Measurements from ENCODE around the gene AGPAT2. TPM values are rescaled to one million over a fixed set of nuclear protein-coding genes. Genes with fewer than 3 reads are reported as not detected.

The AGPAT2 gene
- total RNA-seq, 2 donors from 2014 or later, result 50.2 to 66.8 TPM

GRCh38 chr9:136695955-136696354 is 8.7 kb upstream of the AGPAT2 start:
- H3K36me3 ChIP-seq, result no peaks in the 10 kb centered on the region
- H3K4me1 ChIP-seq (ENCODE audit: control insufficient read depth in 1 of 2, low read depth in 2 of 2), result no peaks in the 10 kb centered on the region
- ATAC-seq (ENCODE audit: insufficient number of reproducible peaks, low FRiP score, low read depth), result no peak
- H3K9me3 ChIP-seq, result no peaks in the 10 kb centered on the region
- no peaks in the 10 kb centered on the region for H3K27me3 ChIP-seq (replicated peaks; ENCODE audit: insufficient read depth)
- TF ChIP-seq, protein P1, sequence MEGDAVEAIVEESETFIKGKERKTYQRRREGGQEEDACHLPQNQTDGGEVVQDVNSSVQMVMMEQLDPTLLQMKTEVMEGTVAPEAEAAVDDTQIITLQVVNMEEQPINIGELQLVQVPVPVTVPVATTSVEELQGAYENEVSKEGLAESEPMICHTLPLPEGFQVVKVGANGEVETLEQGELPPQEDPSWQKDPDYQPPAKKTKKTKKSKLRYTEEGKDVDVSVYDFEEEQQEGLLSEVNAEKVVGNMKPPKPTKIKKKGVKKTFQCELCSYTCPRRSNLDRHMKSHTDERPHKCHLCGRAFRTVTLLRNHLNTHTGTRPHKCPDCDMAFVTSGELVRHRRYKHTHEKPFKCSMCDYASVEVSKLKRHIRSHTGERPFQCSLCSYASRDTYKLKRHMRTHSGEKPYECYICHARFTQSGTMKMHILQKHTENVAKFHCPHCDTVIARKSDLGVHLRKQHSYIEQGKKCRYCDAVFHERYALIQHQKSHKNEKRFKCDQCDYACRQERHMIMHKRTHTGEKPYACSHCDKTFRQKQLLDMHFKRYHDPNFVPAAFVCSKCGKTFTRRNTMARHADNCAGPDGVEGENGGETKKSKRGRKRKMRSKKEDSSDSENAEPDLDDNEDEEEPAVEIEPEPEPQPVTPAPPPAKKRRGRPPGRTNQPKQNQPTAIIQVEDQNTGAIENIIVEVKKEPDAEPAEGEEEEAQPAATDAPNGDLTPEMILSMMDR (IDR thresholded peaks at IDR 0.05), result no peak
- H3K27ac ChIP-seq, result no peak overlapping the region
- H3K4me3 ChIP-seq, result no peak overlapping the region
- DNase-seq (ENCODE audit: low spot score), result no peak

DNA sequence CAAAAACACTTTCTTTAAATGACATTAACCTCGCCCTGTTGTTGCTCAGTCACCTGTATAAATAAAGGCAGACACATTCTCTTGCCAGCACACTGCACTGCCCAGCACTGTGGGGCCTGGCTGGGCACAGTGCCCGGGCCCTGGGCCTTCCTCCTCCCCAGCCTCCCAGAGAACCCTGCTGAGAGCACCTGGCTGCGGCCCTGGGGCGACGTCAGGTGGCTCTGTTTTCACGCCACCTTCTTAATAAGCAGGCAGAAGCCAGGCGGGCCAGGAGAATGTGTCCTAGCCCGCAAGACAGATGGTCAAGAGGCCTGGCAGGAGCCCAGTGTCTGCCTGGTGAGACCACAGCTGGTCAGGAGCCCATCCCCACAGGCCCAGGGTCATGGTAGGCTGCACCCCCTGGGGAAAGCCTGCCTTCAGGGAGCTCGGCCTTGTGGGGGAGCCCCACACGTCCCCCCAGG is 8.2 kb upstream of the AGPAT2 start:
- Histone ChIP-seq H3K36me3 (no peaks in the 10 kb centered on the region), H3K9me3 (no peaks in the 10 kb centered on the region), H3K27ac (no peak overlapping the region), H3K4me3 (no peak overlapping the region), H3K4me1 (ENCODE audit: control insufficient read depth in 1 of 2, low read depth in 2 of 2) (peaks cover 0 to 4% of the 10 kb centered on the region in 2 donors), H3K27me3 (replicated peaks; ENCODE audit: insufficient read depth) (no peaks in the 10 kb centered on the region)
- TF ChIP-seq, protein P1 (IDR thresholded peaks at IDR 0.05), result no peak
- DNase-seq (ENCODE audit: low spot score) (no peak), ATAC-seq (ENCODE audit: insufficient number of reproducible peaks, low FRiP score, low read depth) (no peak)

DNA sequence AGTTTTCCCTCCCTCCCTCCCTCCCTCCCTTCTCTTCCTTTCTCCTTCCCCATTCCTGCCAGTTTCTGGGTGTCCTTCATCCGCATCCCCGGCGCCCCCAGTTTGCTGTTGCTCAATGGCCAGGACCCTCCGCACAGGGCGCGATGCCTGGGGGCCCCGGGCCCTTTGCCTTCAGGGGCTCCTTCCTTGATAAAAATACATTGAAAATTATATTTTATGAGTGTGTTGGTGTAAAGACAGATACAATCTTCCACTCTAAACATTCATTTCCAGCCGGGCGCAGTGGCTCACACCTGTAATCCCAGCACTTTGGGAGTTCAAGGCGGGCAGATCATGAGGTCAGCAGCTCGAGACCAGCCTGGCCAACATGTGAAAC is 7.6 kb upstream of the AGPAT2 start:
- H3K9me3 ChIP-seq, result no peaks in the 10 kb centered on the region
- TF ChIP-seq, protein P1 (IDR thresholded peaks at IDR 0.05), result no peak
- no peaks in the 10 kb centered on the region for H3K36me3 ChIP-seq
- no peak for DNase-seq (ENCODE audit: low spot score)
- ATAC-seq (ENCODE audit: insufficient number of reproducible peaks, low FRiP score, low read depth), result no peak
- peaks cover 0 to 9% of the 10 kb centered on the region in 2 donors for H3K4me1 ChIP-seq (ENCODE audit: control insufficient read depth in 1 of 2, low read depth in 2 of 2)
- H3K4me3 ChIP-seq, result no peak overlapping the region
- no peaks in the 10 kb centered on the region for H3K27me3 ChIP-seq (replicated peaks; ENCODE audit: insufficient read depth)
- H3K27ac ChIP-seq, result no peak overlapping the region

DNA sequence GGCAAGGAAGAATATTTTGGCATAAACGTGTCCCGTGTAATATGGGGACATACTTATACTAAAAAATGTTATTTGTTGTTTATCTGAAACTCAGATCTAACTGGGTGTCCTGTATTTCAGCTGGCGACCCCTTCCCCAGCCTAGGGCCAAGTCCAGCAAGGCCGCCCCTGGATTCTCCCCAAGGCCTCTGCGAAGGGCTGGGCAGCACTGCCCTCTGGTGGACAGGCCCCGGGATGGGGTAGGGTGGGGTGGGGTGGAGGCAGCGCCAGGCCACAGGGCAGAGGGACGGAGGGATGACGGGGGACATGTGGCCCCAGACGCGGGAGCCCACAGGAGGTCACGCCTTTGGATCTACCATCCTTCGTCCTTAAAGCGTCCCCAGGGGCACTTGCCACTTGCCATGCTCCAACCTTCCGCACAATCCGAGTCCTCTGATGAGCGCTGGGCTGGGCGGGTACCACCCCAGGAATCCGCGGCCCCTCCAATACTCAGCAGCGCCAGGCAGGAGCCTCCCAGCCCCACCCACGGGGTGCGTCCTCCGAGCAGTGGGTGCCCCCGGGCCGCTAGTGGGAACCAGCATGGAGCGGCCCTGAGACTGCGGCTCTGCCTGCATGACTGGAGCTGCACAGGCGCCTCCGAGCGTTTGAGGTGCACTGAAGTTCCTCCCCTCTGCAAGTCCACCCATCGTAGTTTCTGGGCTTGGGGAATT is 7.1 kb upstream of the AGPAT2 start:
- no peak for DNase-seq (ENCODE audit: low spot score)
- Histone ChIP-seq H3K36me3 (no peaks in the 10 kb centered on the region), H3K4me1 (ENCODE audit: control insufficient read depth in 1 of 2, low read depth in 2 of 2) (peaks cover 0 to 9% of the 10 kb centered on the region in 2 donors), H3K27ac (no peak overlapping the region), H3K9me3 (no peaks in the 10 kb centered on the region), H3K4me3 (no peak overlapping the region), H3K27me3 (replicated peaks; ENCODE audit: insufficient read depth) (no peaks in the 10 kb centered on the region)
- TF ChIP-seq, protein P1 (IDR thresholded peaks at IDR 0.05), result peak; percentile 27
- ATAC-seq (ENCODE audit: insufficient number of reproducible peaks, low FRiP score, low read depth), result no peak

DNA sequence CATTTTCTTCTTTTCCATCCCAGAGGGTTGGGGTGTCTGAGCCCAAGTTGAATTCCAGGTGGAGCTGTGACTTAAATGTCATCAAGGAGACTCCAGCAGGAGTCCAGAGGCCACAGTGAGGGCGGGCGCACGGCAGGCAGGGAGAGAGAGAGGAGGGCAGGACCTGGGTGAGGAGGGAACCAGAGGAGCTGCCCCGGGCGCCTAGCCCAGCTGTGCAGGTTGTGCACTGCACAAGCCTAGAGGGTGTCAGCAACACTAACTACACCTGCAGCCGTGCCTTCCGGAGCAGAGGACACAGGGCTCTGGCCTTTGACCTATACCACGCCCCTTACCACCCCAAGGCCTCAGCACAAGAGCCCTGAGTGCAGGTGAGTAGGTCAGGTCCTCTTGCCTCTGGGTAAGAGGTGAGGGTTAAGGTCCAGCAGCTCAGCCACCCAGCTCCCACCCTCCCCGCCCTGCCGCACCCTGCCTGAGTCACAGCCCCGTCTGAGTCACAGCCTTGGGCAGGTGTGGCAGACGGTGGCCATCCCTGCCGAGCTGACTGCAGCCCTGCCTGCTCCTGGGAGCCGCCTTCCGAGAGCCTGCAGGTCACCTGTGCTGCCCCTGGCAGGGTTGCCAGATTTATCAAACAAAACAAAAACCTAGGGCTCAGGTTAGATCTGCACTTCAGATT is 6.4 kb upstream of the AGPAT2 start:
- DNase-seq (ENCODE audit: low spot score) (no peak), ATAC-seq (ENCODE audit: insufficient number of reproducible peaks, low FRiP score, low read depth) (no peak)
- Histone ChIP-seq H3K4me3 (no peak overlapping the region), H3K36me3 (no peaks in the 10 kb centered on the region), H3K4me1 (ENCODE audit: control insufficient read depth in 1 of 2, low read depth in 2 of 2) (peaks cover 0 to 9% of the 10 kb centered on the region in 2 donors), H3K27me3 (replicated peaks; ENCODE audit: insufficient read depth) (no peaks in the 10 kb centered on the region), H3K27ac (no peak overlapping the region), H3K9me3 (no peaks in the 10 kb centered on the region)
- TF ChIP-seq, protein P1 (IDR thresholded peaks at IDR 0.05), result no peak

Measured in thoracic aorta (tissue), 2 donors.